A673 (cell line): Measurements from ENCODE around the gene ITGB2. TPM values are rescaled to one million over a fixed set of nuclear protein-coding genes. Genes with fewer than 3 reads are reported as not detected.

ENCODE experiments used
- BruUV-seq: library from RNA; stranded (reverse); fragments of 400-500 nt; replicated peaks from 2 replicates; lab custom pipeline; 2021; lab: Mats Ljungman, UMichigan
- CTCF ChIA-PET: fragments of 300-600 bp; sonication (Branson Sonifier 250); formaldehyde crosslinking; loops from one replicate; lab custom pipeline; 2022; ENCODE audit warnings: antibody characterized with exemption; lab: Charles Lee
- POLR2A ChIA-PET: fragments of 300-600 bp; sonication (Branson Sonifier 250); formaldehyde crosslinking; loops from one replicate; lab custom pipeline; 2022; ENCODE audit warnings: antibody characterized with exemption; ENCODE audit not compliant: low non-redundant PET; lab: Charles Lee
- DNase-seq: peaks from one replicate; pipeline ENCODE4 v3.0.0-alpha.2; 2015; ENCODE audit warnings: low spot score
- H3K27ac ChIP-seq: fragments of 200-600 bp; sonication (generic); 2 replicates; pipeline ENCODE4 v1.5.1; 2016; ENCODE audit warnings: mixed run types, low read depth, mild to moderate bottlenecking, mixed read lengths, antibody characterized with exemption, low read length; ENCODE audit not compliant: poor library complexity, severe bottlenecking
- H3K27me3 ChIP-seq: fragments of 200-600 bp; sonication (generic); replicated peaks from 2 replicates; pipeline ENCODE4 v1.6.1; 2017; ENCODE audit warnings: mixed run types, low read depth, mild to moderate bottlenecking, mixed read lengths, antibody characterized with exemption, low read length; ENCODE audit not compliant: insufficient read depth, poor library complexity
- H3K36me3 ChIP-seq: fragments of 200-600 bp; sonication (generic); 2 replicates; pipeline ENCODE4 v1.6.1; 2016; ENCODE audit warnings: mixed run types, mild to moderate bottlenecking, mixed read lengths, antibody characterized with exemption, low read length; ENCODE audit not compliant: insufficient read depth, poor library complexity, severe bottlenecking
- H3K4me1 ChIP-seq: fragments of 200-600 bp; sonication (generic); 2 replicates; pipeline ENCODE4 v1.6.1; 2017; ENCODE audit warnings: mixed run types, mild to moderate bottlenecking, mixed read lengths, antibody characterized with exemption, low read length; ENCODE audit not compliant: insufficient read depth, poor library complexity, severe bottlenecking
- H3K4me3 ChIP-seq: fragments of 200-600 bp; sonication (generic); 2 replicates; pipeline ENCODE4 v1.5.1; 2016; ENCODE audit warnings: low read depth, mixed run types, mild to moderate bottlenecking, mixed read lengths, low read length; ENCODE audit not compliant: poor library complexity, severe bottlenecking
- H3K9me3 ChIP-seq: fragments of 200-600 bp; sonication (generic); 2 replicates; pipeline ENCODE4 v1.6.1; 2016; ENCODE audit warnings: mixed run types, low read depth, mild to moderate bottlenecking, mixed read lengths, antibody characterized with exemption, low read length; ENCODE audit not compliant: poor library complexity, severe bottlenecking
- CTCF ChIP-seq: fragments of 300-800, 200-600 bp; sonication (generic); conservative IDR thresholded peaks from 2 replicates; pipeline ENCODE4 v1.5.1; 2017; ENCODE audit warnings: low read depth, mild to moderate bottlenecking, antibody characterized with exemption, low read length, moderate library complexity, mixed read lengths
- EZH2 ChIP-seq: fragments of 200-600 bp; sonication (generic); IDR thresholded peaks from 2 replicates; pipeline ENCODE4 v1.6.1; 2017; ENCODE audit warnings: borderline replicate concordance, low read depth, mild to moderate bottlenecking, mixed read lengths, antibody characterized with exemption, low read length; ENCODE audit not compliant: poor library complexity, severe bottlenecking
- intact Hi-C: fragments of 100-400 bp; cut with micrococcal nuclease; formaldehyde crosslinking; loops from one replicate; pipeline ENCODE4 v1.10.0; 2022; ENCODE audit not compliant: unreplicated experiment
- total RNA-seq: library from RNA; stranded (reverse); gene quantifications from 2 replicates; pipeline ENCODE4 v1.2.3, GENCODE V29; 2021

Gene ITGB2
- total RNA-seq, 1 experiment from 2014 or later: 5.0 TPM

GRCh38 chr21:44855572-44855971, 65.1 kb downstream of the ITGB2 start:
- Histone ChIP-seq H3K4me3 (no peak overlapping the region), H3K27me3 (no peaks in the 10 kb centered on the region), H3K4me1 (no peaks in the 10 kb centered on the region), H3K36me3 (peaks cover 91% of the 10 kb centered on the region), H3K9me3 (no peaks in the 10 kb centered on the region), H3K27ac (peak overlapping the region; percentile 30)
- ChIA-PET POLR2A (no interaction called here), CTCF (no interaction called here)
- intact Hi-C loops: no loop called here
- no TSS peak for BruUV-seq
- no peak for DNase-seq
- TF ChIP-seq CTCF (no peak), EZH2 (no peak)

- H3K4me1 ChIP-seq: no peaks in the 10 kb centered on the region
- intact Hi-C loops: no loop called here
- ChIA-PET POLR2A (no interaction called here), CTCF (no interaction called here)
- no peaks in the 10 kb centered on the region for H3K9me3 ChIP-seq
- TF ChIP-seq EZH2: no peak
- no peak for TF ChIP-seq CTCF
- DNase-seq: no peak
- BruUV-seq: no TSS peak
- H3K27ac ChIP-seq: no peak overlapping the region
- H3K4me3 ChIP-seq: no peak overlapping the region
- no peaks in the 10 kb centered on the region for H3K27me3 ChIP-seq
- peaks cover 93% of the 10 kb centered on the region for H3K36me3 ChIP-seq
Observed at GRCh38 chr21:44854664-44855446, 65.8 kb downstream of the ITGB2 start.

DNA sequence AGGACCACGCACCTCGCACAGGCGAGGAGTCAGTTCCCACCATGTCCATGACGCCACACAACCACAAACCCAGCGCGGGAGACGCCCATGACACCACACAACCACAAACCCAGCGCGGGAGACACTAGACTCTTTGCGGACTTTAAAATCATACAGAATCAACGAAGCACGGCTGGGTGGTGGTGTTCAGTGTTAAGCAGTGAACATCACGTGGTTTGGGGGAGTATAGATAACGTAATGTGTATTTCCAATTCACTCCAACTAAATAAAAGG, 66.4 kb downstream of the ITGB2 start:
- no peak for DNase-seq
- Histone ChIP-seq H3K4me1 (no peaks in the 10 kb centered on the region), H3K27ac (no peak overlapping the region), H3K4me3 (no peak overlapping the region), H3K9me3 (no peaks in the 10 kb centered on the region), H3K36me3 (peaks cover 93% of the 10 kb centered on the region), H3K27me3 (no peaks in the 10 kb centered on the region)
- POLR2A ChIA-PET: no interaction called here
- TF ChIP-seq CTCF (no peak), EZH2 (no peak)
- CTCF ChIA-PET: no interaction called here
- intact Hi-C loops: no loop called here
- BruUV-seq: no TSS peak
